Measurements from ENCODE around the gene FERMT2.

The FERMT2 gene

GRCh38 chr14:52871606-52872005 lies 79.2 kb downstream of the FERMT2 start:
- in situ Hi-C loops (cut with HindIII; ENCODE audit: low sequenced_read_pairs), result no loop called here

- in situ Hi-C loops (cut with HindIII; ENCODE audit: low sequenced_read_pairs), result no loop called here
These were observed 81.8 kb downstream of the FERMT2 start for GRCh38 chr14:52868911-52869618.

DNA sequence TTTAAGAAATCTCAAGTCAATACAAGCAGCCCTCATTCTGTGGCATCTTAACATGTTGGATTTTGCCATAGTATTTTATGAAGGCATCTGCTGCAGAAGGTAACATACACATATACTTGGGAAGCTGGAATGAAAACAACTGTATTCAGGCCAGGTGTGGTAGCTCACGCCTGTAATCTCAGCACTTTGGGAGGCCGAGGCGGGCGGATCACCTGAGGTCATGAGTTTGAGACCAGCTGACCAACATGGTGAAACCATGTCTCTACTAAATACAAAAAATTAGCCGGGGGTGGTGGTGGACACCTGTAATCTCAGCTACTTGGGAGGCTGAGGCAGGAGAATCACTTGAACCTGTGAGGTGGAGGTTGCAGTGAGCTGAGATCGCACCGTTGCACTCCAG lies 86.0 kb downstream of the FERMT2 start:
- in situ Hi-C loops (cut with HindIII; ENCODE audit: low sequenced_read_pairs), result loop anchor here (5.0 kb wide), 1 partner anchor 62 kb away; no protein-coding TSS in a partner anchor

- in situ Hi-C loops (cut with HindIII; ENCODE audit: low sequenced_read_pairs), result loop anchor here (5.0 kb wide), 1 partner anchor 64 kb away; no protein-coding TSS in a partner anchor
These were observed 87.5 kb downstream of the FERMT2 start for GRCh38 chr14:52863334-52863700.

DNA sequence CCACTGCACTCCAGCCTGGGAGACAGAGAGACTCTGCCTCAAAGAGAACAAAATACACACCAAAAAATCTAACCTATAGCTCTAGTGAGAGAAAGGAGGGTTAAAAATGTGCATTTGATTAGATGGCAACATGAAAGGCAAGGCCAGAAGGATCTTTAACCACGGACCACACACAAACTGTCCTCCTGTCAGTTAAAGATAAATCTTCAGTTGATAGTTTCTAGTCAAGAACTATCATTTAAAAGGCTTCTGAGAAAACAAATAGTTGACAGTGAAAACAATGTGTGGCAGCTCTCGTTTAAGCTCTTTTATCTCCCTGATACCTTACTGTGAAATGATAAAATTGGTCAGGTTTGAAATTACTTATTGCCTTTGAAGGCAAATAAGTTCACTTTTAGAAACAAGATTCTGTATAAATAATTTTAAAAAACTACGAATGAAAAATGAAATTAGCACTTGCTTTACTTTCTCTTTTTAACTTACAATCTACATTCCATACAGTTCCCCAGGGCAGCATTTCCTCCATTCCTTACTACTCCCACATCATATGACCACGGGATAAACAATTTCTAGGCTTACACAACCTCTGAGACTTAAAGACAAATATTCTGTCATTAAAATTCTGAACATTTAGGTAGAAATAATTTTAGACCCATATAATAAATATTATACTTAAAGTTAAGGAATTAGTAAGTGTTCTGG lies 88.1 kb downstream of the FERMT2 start:
- in situ Hi-C loops (cut with HindIII; ENCODE audit: low sequenced_read_pairs), result loop anchor here (5.0 kb wide), 1 partner anchor 65 kb away; no protein-coding TSS in a partner anchor

GRCh38 chr14:52861403-52861802 lies 89.4 kb downstream of the FERMT2 start:
- in situ Hi-C loops (cut with HindIII; ENCODE audit: low sequenced_read_pairs), result loop anchor here (5.0 kb wide), 1 partner anchor 66 kb away; no protein-coding TSS in a partner anchor

- in situ Hi-C loops (cut with HindIII; ENCODE audit: low sequenced_read_pairs), result loop anchor here (5.0 kb wide), 1 partner anchor 66 kb away; no protein-coding TSS in a partner anchor
These were observed 89.9 kb downstream of the FERMT2 start for GRCh38 chr14:52860910-52861309.

DNA sequence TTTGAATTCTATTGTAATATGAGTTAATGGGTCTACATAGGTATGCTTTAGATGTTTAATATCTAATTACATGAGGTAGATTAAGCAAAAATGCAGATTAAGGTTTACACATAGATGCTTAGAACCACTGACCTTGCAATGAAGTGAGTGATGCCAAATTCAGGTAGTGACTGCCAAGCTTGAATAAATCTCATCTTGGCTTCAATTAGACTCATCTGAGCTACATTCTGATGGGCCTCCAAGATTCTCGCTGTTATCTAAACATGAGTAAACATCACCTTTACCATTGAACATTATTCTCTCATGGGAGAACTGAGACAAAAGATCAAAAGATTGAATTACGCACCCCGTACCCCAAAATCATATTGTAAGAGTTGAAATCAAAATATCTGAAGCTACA lies 90.6 kb downstream of the FERMT2 start:
- in situ Hi-C loops (cut with HindIII; ENCODE audit: low sequenced_read_pairs), result loop anchor here (5.0 kb wide), 1 partner anchor 67 kb away; no protein-coding TSS in a partner anchor

- in situ Hi-C loops (cut with HindIII; ENCODE audit: low sequenced_read_pairs), result no loop called here
These were observed 94.7 kb downstream of the FERMT2 start for GRCh38 chr14:52856139-52856538.

DNA sequence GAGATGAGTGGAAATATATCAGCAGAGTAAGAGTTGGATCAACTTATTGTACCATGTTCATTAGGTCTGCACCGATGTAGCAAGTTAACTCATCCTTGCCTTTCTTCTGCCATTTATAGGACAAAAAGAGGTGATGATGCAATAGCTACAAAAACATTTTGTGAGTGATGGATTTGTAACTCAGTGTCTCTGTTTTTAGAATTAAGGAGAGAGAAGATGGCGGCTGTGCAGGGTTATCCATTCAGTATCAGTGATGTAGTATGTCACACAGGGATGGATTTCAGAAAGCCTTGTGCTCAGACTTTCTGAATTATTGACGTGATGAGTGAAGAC lies 97.4 kb downstream of the FERMT2 start:
- in situ Hi-C loops (cut with HindIII; ENCODE audit: low sequenced_read_pairs), result no loop called here

GRCh38 chr14:52852810-52853521 lies 97.9 kb downstream of the FERMT2 start:
- in situ Hi-C loops (cut with HindIII; ENCODE audit: low sequenced_read_pairs), result no loop called here

DNA sequence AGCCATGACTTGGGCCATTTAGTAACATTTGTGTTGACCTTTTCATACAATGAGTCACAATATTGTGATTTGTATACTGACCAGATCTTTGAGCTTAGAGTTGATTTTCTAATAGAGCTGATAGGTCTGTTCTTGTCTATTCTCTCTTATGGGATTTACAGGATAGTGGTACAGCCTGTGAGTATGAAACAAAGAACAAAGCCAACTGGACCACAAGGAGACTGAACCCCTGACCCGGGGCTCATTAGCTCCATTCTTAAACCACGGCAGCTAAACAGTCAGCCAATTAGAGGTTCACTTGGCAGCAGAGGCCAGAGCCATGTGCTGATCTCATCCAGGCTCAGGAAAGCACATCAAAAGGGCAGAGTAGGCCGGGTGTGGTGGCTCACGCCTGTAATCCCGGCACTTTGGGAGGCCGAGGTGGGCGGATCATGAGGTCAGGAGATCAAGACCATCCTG lies 100.4 kb downstream of the FERMT2 start:
- in situ Hi-C loops (cut with HindIII; ENCODE audit: low sequenced_read_pairs), result no loop called here

GRCh38 chr14:52848626-52849025 lies 102.2 kb downstream of the FERMT2 start:
- in situ Hi-C loops (cut with HindIII; ENCODE audit: low sequenced_read_pairs), result no loop called here

GRCh38 chr14:52846591-52846990 lies 104.3 kb downstream of the FERMT2 start:
- in situ Hi-C loops (cut with HindIII; ENCODE audit: low sequenced_read_pairs), result no loop called here

DNA sequence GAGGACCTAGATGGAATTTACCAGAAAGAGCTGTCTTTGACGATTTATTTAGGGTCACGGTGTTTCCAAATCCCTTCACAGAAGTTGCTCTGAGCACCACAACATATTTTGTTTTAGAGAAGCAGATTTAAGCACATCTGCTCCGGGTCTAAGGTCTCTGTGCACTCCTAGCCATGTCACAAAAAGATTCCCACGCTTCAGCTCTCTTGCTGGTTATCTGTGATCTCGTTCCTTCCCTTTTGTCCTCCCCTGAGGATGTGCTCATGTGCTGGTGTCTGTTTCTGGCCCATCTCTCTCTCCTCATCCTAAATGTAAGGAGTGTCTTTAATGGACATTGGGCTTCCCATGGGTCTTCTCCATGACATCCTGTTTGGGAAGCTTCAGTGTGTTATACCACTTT lies 105.8 kb downstream of the FERMT2 start:
- in situ Hi-C loops (cut with HindIII; ENCODE audit: low sequenced_read_pairs), result no loop called here

- in situ Hi-C loops (cut with HindIII; ENCODE audit: low sequenced_read_pairs), result no loop called here
These were observed 106.4 kb downstream of the FERMT2 start for GRCh38 chr14:52844262-52845060.

DNA sequence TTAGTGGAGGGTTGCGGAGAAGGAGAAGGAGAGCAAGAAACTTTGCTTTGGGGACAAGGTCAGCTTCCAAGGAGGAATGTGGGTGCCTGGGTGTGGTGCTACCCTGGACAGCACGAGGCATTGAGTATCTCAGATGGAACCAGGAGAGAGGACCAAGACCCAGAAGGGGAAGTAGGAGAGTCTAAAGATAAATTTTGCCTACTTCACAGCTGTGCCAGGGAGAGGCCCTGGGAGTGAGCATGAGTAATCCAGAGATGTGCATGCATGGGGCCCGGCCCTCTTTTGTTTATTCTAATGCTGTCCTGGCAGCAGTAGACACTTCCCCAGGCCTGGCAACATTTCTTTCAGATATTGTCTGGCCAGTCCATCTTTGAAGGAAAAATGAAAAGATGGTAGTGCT lies 110.0 kb downstream of the FERMT2 start:
- in situ Hi-C loops (cut with HindIII; ENCODE audit: low sequenced_read_pairs), result no loop called here

GRCh38 chr14:52837451-52837850 lies 113.4 kb downstream of the FERMT2 start:
- in situ Hi-C loops (cut with HindIII; ENCODE audit: low sequenced_read_pairs), result no loop called here

GRCh38 chr14:52836063-52836462 lies 114.8 kb downstream of the FERMT2 start:
- in situ Hi-C loops (cut with HindIII; ENCODE audit: low sequenced_read_pairs), result no loop called here

GRCh38 chr14:52835122-52835903 lies 115.5 kb downstream of the FERMT2 start:
- in situ Hi-C loops (cut with HindIII; ENCODE audit: low sequenced_read_pairs), result no loop called here

All from endothelial cell of hepatic sinusoid (primary cell).